Lower leg skin (tissue), 3 donors: ENCODE data around the gene RPIA.

Experiments
- POLR2A ChIP-seq, 2 donors: fragments of 450-650 bp; IDR thresholded peaks; one replicate each; pipeline ENCODE4 v1.6.1; 2016 to 2017; ENCODE audit warnings: antibody characterized with exemption in 2 of 2, mild to moderate bottlenecking in 1 of 2, moderate library complexity in 1 of 2
- TF ChIP-seq, protein P1 (sequence below), 3 donors: fragments of 450-650 bp; IDR thresholded peaks; one replicate each; pipeline ENCODE4 v1.5.1; 2016; ENCODE audit warnings: antibody characterized with exemption in 3 of 3, mild to moderate bottlenecking in 3 of 3, moderate library complexity in 2 of 3

GRCh38 chr2:88760819-88761598 is 69.5 kb downstream of the RPIA start:
- TF ChIP-seq, protein P1, sequence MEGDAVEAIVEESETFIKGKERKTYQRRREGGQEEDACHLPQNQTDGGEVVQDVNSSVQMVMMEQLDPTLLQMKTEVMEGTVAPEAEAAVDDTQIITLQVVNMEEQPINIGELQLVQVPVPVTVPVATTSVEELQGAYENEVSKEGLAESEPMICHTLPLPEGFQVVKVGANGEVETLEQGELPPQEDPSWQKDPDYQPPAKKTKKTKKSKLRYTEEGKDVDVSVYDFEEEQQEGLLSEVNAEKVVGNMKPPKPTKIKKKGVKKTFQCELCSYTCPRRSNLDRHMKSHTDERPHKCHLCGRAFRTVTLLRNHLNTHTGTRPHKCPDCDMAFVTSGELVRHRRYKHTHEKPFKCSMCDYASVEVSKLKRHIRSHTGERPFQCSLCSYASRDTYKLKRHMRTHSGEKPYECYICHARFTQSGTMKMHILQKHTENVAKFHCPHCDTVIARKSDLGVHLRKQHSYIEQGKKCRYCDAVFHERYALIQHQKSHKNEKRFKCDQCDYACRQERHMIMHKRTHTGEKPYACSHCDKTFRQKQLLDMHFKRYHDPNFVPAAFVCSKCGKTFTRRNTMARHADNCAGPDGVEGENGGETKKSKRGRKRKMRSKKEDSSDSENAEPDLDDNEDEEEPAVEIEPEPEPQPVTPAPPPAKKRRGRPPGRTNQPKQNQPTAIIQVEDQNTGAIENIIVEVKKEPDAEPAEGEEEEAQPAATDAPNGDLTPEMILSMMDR (IDR thresholded peaks at IDR 0.05): no peak
- no peak for TF ChIP-seq POLR2A (IDR thresholded peaks at IDR 0.05)
